ENCODE data around the gene NLRC3.

DNA sequence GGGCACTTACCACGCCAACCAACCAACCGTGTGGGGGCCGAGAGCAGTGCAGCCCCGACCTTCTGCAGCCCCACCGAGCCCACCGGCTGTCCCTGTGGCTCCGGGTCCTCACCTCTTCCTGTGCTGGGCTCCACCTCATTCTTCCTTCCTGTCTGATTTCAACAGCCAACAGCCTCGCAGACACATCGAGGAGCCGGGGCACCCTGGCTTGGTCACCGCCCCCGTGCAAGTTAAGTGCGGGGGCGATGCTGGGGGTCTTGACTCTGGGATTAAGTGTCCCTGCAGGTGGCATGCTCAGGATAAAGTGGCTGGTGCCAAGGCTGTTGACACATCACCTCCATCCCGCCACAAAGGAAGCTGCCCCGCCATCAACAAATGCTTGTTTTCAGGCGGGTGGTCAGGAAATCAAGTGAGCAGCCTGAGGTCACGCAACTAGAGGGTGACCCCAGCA, at the start of gene NLRC3:
- TF ChIP-seq, protein P1, sequence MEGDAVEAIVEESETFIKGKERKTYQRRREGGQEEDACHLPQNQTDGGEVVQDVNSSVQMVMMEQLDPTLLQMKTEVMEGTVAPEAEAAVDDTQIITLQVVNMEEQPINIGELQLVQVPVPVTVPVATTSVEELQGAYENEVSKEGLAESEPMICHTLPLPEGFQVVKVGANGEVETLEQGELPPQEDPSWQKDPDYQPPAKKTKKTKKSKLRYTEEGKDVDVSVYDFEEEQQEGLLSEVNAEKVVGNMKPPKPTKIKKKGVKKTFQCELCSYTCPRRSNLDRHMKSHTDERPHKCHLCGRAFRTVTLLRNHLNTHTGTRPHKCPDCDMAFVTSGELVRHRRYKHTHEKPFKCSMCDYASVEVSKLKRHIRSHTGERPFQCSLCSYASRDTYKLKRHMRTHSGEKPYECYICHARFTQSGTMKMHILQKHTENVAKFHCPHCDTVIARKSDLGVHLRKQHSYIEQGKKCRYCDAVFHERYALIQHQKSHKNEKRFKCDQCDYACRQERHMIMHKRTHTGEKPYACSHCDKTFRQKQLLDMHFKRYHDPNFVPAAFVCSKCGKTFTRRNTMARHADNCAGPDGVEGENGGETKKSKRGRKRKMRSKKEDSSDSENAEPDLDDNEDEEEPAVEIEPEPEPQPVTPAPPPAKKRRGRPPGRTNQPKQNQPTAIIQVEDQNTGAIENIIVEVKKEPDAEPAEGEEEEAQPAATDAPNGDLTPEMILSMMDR (IDR thresholded peaks at IDR 0.05; ENCODE audit: insufficient read depth, low read depth, low read length): no peak
- no peak for TF ChIP-seq EZH2 (IDR thresholded peaks at IDR 0.05; ENCODE audit: insufficient read depth, low read length)
